ENCODE data around the gene EVI5.

EVI5 gene

DNA sequence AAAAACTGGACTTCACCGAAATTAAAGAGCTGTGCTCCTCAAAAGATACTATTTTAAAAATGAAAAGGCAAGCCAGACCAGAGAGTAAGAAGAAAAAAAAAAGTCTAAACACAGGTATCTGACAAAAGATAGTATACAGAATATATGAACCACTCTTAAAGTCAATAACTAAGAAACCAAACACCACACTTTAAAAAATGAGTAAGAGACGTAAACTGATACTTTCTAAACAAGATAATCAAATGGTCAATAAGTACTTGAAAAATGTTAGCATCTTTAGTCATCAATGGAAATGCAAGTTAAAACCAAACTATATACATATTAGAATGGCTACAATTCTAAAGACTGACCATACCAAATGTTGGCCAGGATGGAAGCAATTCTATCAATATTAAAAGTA, 77.6 kb downstream of the EVI5 start:
- TF ChIP-seq, protein P1, sequence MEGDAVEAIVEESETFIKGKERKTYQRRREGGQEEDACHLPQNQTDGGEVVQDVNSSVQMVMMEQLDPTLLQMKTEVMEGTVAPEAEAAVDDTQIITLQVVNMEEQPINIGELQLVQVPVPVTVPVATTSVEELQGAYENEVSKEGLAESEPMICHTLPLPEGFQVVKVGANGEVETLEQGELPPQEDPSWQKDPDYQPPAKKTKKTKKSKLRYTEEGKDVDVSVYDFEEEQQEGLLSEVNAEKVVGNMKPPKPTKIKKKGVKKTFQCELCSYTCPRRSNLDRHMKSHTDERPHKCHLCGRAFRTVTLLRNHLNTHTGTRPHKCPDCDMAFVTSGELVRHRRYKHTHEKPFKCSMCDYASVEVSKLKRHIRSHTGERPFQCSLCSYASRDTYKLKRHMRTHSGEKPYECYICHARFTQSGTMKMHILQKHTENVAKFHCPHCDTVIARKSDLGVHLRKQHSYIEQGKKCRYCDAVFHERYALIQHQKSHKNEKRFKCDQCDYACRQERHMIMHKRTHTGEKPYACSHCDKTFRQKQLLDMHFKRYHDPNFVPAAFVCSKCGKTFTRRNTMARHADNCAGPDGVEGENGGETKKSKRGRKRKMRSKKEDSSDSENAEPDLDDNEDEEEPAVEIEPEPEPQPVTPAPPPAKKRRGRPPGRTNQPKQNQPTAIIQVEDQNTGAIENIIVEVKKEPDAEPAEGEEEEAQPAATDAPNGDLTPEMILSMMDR (IDR thresholded peaks at IDR 0.05; ENCODE audit: low read depth, low read length), result no peak
- H3K4me3 ChIP-seq (ENCODE audit: low read depth, low read length), result no peak overlapping the region

DNA sequence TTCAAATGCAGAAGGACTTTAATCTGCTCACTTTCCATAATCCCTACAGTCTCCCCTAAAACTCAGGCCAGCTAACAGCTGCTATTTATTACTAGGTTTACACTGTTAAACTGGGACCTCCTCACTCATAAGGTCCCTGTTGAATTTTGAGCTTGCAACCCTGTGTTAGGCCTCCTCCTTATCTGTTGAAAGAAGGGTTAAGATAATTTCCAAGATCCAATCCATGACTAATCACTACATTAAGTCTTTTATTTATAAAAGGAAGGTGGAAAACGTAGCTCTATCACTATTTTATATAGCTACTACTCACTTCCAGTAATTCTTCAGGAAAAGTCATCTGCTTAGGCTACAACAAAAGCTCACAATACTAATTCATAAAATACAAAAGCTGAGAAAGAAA, 79.5 kb downstream of the EVI5 start:
- no peak overlapping the region for H3K4me3 ChIP-seq (ENCODE audit: low read depth, low read length)

DNA sequence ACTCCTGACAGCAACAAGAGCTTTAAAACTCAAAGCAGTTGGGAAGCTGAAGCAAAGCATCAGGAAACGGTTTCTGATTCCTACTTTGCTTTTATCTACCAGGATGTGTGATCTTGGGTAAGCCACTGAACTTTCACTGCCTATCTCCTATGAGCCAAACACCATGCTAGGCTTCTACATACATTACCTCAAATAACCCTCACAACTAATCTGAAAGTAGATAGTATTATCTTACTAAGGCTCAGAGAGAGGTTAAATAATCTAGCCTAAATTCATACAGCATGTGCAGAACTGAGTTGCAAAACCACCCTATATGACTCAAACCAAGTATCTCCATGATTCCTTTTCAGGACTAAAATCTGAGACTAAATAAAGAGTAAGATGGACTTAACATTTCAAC, 83.8 kb downstream of the EVI5 start:
- TF ChIP-seq, protein P1 (IDR thresholded peaks at IDR 0.05; ENCODE audit: low read depth, low read length), result no peak
- no peak overlapping the region for H3K4me3 ChIP-seq (ENCODE audit: low read depth, low read length)

More for the DNA sequence above, 79.5 kb downstream of the EVI5 start:
- TF ChIP-seq, protein P1 (IDR thresholded peaks at IDR 0.05; ENCODE audit: low read depth, low read length), result no peak

DNA sequence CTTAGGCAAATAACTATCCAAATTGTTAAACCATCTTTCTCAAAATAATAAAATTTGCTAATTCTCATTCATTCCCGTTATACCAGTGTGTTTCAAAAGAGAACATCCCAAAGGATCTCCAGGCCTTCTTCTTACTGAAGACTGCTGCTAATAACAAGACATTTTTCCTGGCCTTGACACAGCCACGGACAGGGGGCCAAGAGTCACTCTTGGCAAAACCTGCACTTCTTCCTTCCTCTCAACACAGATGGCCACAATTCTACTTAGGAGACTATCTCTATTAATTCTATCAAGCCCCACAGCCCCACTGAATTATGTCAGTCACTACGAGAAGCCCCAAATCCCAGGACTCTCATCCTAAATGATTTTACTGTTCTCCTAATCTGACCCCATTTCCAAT, 86.0 kb downstream of the EVI5 start:
- no peak overlapping the region for H3K4me3 ChIP-seq (ENCODE audit: low read depth, low read length)
- TF ChIP-seq, protein P1 (IDR thresholded peaks at IDR 0.05; ENCODE audit: low read depth, low read length), result no peak

DNA sequence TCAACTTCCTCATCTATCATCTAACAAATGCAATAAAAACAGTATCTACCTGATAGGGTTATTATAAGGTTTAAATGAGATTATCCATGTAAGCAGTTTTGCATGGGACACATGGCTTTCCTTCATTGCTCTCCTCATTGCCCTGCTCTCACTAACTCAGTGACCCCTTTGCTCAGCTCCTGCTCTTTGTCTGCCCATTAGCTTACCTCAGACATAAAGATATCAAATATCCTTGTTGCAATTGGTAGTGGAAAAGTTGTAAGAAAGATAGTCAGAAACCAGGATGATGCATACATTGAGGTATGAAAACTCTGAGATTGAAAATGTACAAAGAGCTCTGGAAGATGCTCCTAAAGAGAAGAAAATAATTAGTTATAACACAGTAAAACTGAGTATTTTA, 89.8 kb downstream of the EVI5 start:
- H3K4me3 ChIP-seq (ENCODE audit: low read depth, low read length), result no peak overlapping the region
- TF ChIP-seq, protein P1 (IDR thresholded peaks at IDR 0.05; ENCODE audit: low read depth, low read length), result no peak

DNA sequence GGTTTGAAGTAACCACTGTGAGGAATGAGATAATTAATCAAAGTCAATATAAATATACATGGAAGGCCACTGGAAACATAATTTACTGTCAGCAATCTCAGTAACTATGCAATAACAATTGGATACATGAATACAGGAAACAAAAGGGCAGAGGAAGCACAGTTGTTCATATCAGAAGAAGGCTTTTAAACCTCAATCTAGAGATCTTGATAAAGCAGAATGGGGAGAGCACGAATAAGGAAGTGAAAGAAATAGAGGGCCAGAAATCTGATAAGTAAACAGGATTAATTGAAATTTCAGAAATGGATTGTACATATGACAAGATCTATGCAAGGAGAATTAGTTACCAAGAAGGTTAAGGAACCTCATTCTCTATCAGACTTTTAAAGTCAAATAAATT, 93.0 kb downstream of the EVI5 start:
- no peak overlapping the region for H3K4me3 ChIP-seq (ENCODE audit: low read depth, low read length)
- TF ChIP-seq, protein P1 (IDR thresholded peaks at IDR 0.05; ENCODE audit: low read depth, low read length), result no peak

DNA sequence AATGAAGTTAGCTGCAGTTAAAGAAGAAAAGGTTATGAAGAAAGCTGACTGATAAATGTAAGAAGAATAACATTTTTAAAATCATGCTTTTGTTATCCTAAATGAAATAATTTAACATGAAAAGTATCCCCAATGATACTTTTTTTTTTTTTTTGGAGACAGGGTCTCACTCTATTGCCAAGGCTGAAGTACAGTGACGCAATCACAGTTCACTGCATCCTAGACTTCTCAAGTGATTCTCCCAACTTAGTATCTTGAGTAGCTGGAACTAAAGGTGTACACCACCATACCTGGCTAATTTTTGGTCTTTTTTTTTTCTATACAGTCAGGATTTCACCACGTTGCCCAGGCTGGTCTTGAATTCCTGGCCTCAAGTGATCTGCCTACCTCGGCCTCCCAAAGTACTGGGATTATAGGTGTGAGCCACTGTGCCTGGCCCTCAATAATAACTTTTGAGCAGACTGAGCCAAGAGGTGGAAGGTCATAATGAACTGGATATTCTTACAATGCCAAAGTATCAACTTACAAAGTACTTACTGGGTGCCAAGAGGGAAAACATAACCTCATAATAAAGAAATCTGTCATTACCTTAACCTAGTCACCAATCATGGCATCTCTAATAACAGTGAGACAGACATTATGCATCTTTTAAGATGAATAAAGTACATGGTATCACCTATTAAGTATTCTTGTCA, 94.5 kb downstream of the EVI5 start:
- H3K4me3 ChIP-seq (ENCODE audit: low read depth, low read length), result no peak overlapping the region
- TF ChIP-seq, protein P1 (IDR thresholded peaks at IDR 0.05; ENCODE audit: low read depth, low read length), result no peak
